IMR-90 (cell line): ENCODE results near the gene MERTK. TPM values are rescaled to one million over a fixed set of nuclear protein-coding genes. Genes with fewer than 3 reads are reported as not detected.

ENCODE experiments used
- ATAC-seq: fragments of 200-7000 bp; cut with Tn5 transposase; 2 replicates; pipeline ENCODE4 v1.9.1; 2020; ENCODE audit warnings: low read depth, mild to moderate bottlenecking, moderate library complexity
- BruUV-seq: library from RNA; stranded (reverse); fragments of 400-500 nt; replicated peaks from 2 replicates; lab custom pipeline; 2021; lab: Mats Ljungman, UMichigan
- CTCF ChIA-PET: fragments of 300-600 bp; formaldehyde crosslinking; extraction: SDS; loops from one replicate; lab custom pipeline; 2021; ENCODE audit warnings: antibody characterized with exemption; lab: Yijun Ruan, JAX
- POLR2A ChIA-PET: fragments of 300-600 bp; sonication (Branson Sonifier 250); formaldehyde crosslinking; loops from one replicate; lab custom pipeline; 2022; ENCODE audit warnings: antibody characterized with exemption; ENCODE audit not compliant: unreplicated experiment; lab: Charles Lee
- DNase-seq: peaks from one replicate; pipeline ENCODE4 v3.0.0; 2013
- H2AFZ ChIP-seq: replicated peaks from 2 replicates; pipeline ENCODE3; 2013; ENCODE audit warnings: low read length, mild to moderate bottlenecking; ENCODE audit not compliant: poor library complexity
- H2AK5ac ChIP-seq: 2 replicates; pipeline ENCODE4 v1.6.1; 2013; ENCODE audit warnings: low read depth, low read length, inconsistent platforms
- H2AK9ac ChIP-seq: replicated peaks from 2 replicates; pipeline ENCODE3; 2013; ENCODE audit warnings: mild to moderate bottlenecking, low read depth, low read length, moderate library complexity; ENCODE audit not compliant: poor library complexity
- H2BK120ac ChIP-seq: 2 replicates; pipeline ENCODE4 v1.6.1; 2013; ENCODE audit warnings: low read depth, low read length, inconsistent platforms
- H2BK15ac ChIP-seq: 3 replicates; pipeline ENCODE4 v1.6.1; 2013; ENCODE audit warnings: low read depth, low read length, inconsistent platforms
- H2BK20ac ChIP-seq: 2 replicates; pipeline ENCODE4 v1.6.1; 2013; ENCODE audit warnings: low read depth, mild to moderate bottlenecking, inconsistent platforms, low read length, moderate library complexity
- H2BK5ac ChIP-seq: 2 replicates; pipeline ENCODE4 v1.6.1; 2013; ENCODE audit warnings: mild to moderate bottlenecking, low read depth, low read length, inconsistent platforms; ENCODE audit not compliant: poor library complexity, severe bottlenecking
- H3K14ac ChIP-seq: replicated peaks from 2 replicates; pipeline ENCODE4 v1.6.1; 2013; ENCODE audit warnings: low read depth, low read length, inconsistent platforms
- H3K18ac ChIP-seq: 2 replicates; pipeline ENCODE4 v1.6.1; 2013; ENCODE audit warnings: low read depth, low read length, control low read depth
- H3K23ac ChIP-seq: 2 replicates; pipeline ENCODE4 v1.6.1; 2013; ENCODE audit warnings: low read depth, low read length, inconsistent platforms
- H3K27ac ChIP-seq: 2 replicates; pipeline ENCODE4 v1.5.1; 2013; ENCODE audit warnings: mild to moderate bottlenecking, control low read depth, low read length; ENCODE audit not compliant: insufficient read depth
- H3K27me3 ChIP-seq: 2 replicates; pipeline ENCODE4 v1.6.1; 2013; ENCODE audit warnings: low read length; ENCODE audit not compliant: control insufficient read depth, insufficient read depth
- H3K36me3 ChIP-seq: 2 replicates; pipeline ENCODE4 v1.6.1; 2013; ENCODE audit warnings: low read length, mixed read lengths; ENCODE audit not compliant: control insufficient read depth, insufficient read depth
- H3K4ac ChIP-seq: 2 replicates; pipeline ENCODE4 v1.6.1; 2013; ENCODE audit warnings: low read depth, low read length, inconsistent platforms
- H3K4me1 ChIP-seq: 2 replicates; pipeline ENCODE4 v1.6.1; 2013; ENCODE audit warnings: low read length, mixed read lengths; ENCODE audit not compliant: control insufficient read depth, insufficient read depth
- H3K4me2 ChIP-seq: 2 replicates; pipeline ENCODE4 v1.6.1; 2013; ENCODE audit warnings: low read depth, mild to moderate bottlenecking, control low read depth, low read length, moderate library complexity
- H3K4me3 ChIP-seq: 2 replicates; pipeline ENCODE4 v1.5.1; 2013; ENCODE audit warnings: low read depth, mild to moderate bottlenecking, control low read depth, low read length, moderate library complexity; ENCODE audit not compliant: insufficient read depth
- H3K56ac ChIP-seq: 2 replicates; pipeline ENCODE4 v1.6.1; 2013; ENCODE audit warnings: low read length, inconsistent platforms; ENCODE audit not compliant: insufficient read depth; ENCODE audit errors: extremely low read depth
- H3K79me1 ChIP-seq, 2 experiments: 2 replicates each; pipeline ENCODE4 v1.6.1; 2013; ENCODE audit warnings: low read length in 2 of 2, inconsistent platforms in 1 of 2, low read depth in 1 of 2
- H3K9ac ChIP-seq: 2 replicates; pipeline ENCODE4 v1.6.1; 2013; ENCODE audit warnings: low read depth, low read length, control low read depth
- H3K9me1 ChIP-seq: 2 replicates; pipeline ENCODE4 v1.6.1; 2013; ENCODE audit warnings: low read length, inconsistent platforms; ENCODE audit not compliant: insufficient read depth
- H3K9me3 ChIP-seq: 2 replicates; pipeline ENCODE4 v1.6.1; 2013; ENCODE audit warnings: low read length; ENCODE audit not compliant: control insufficient read depth, insufficient read depth
- H4K20me1 ChIP-seq: 2 replicates; pipeline ENCODE4 v1.6.1; 2013; ENCODE audit warnings: low read length, inconsistent platforms; ENCODE audit not compliant: insufficient read depth
- H4K5ac ChIP-seq: 2 replicates; pipeline ENCODE4 v1.6.1; 2013; ENCODE audit warnings: mild to moderate bottlenecking, low read depth, low read length, control low read depth
- H4K8ac ChIP-seq, 2 experiments: 2 replicates each; pipeline ENCODE4 v1.6.1; 2013; ENCODE audit warnings: low read depth in 2 of 2, low read length in 2 of 2, control low read depth in 1 of 2, inconsistent platforms in 1 of 2
- H4K91ac ChIP-seq: 2 replicates; pipeline ENCODE4 v1.6.1; 2013; ENCODE audit warnings: low read depth, low read length, inconsistent platforms; ENCODE audit not compliant: insufficient read depth
- BHLHE40 ChIP-seq: fragments of 150-350 bp; IDR thresholded peaks from 2 replicates; pipeline ENCODE4 v1.6.1; 2016; ENCODE audit warnings: mild to moderate bottlenecking, low read depth, low read length
- CEBPB ChIP-seq: IDR thresholded peaks from 2 replicates; pipeline ENCODE4 v1.6.1; 2012; ENCODE audit warnings: low read depth, low read length, improper control_type of control experiment
- CHD1 ChIP-seq: IDR thresholded peaks from 2 replicates; pipeline ENCODE4 v1.6.1; 2012; ENCODE audit warnings: low read depth, low read length, improper control_type of control experiment
- FOS ChIP-seq: fragments of 150-350 bp; IDR thresholded peaks from 2 replicates; pipeline ENCODE4 v1.6.1; 2016; ENCODE audit warnings: low read depth, low read length
- MAFK ChIP-seq: IDR thresholded peaks from 2 replicates; pipeline ENCODE4 v1.6.1; 2012; ENCODE audit warnings: low read depth, low read length, improper control_type of control experiment
- MAZ ChIP-seq: IDR thresholded peaks from 2 replicates; pipeline ENCODE4 v1.6.1; 2012; ENCODE audit warnings: low read depth, mild to moderate bottlenecking, low read length, improper control_type of control experiment, moderate library complexity, borderline replicate concordance
- MXI1 ChIP-seq: IDR thresholded peaks from 2 replicates; pipeline ENCODE4 v1.6.1; 2012; ENCODE audit warnings: low read depth, mild to moderate bottlenecking, low read length, moderate library complexity, borderline replicate concordance
- NFE2L2 ChIP-seq: fragments of 150-350 bp; IDR thresholded peaks from 2 replicates; pipeline ENCODE4 v1.6.1; 2016; ENCODE audit warnings: low read depth, mild to moderate bottlenecking, low read length
- POLR2A ChIP-seq: IDR thresholded peaks from 2 replicates; pipeline ENCODE4 v1.6.1; 2012; ENCODE audit warnings: mild to moderate bottlenecking, low read depth, low read length
- RAD21 ChIP-seq: IDR thresholded peaks from 2 replicates; pipeline ENCODE4 v1.6.1; 2012; ENCODE audit warnings: low read length, improper control_type of control experiment
- RCOR1 ChIP-seq: IDR thresholded peaks from 2 replicates; pipeline ENCODE4 v1.6.1; 2012; ENCODE audit warnings: mild to moderate bottlenecking, low read length, improper control_type of control experiment; ENCODE audit not compliant: insufficient replicate concordance
- RFX5 ChIP-seq: IDR thresholded peaks from 2 replicates; pipeline ENCODE4 v1.8.0; 2012; ENCODE audit warnings: low read depth, mild to moderate bottlenecking, low read length, moderate library complexity
- SMC3 ChIP-seq: fragments of 150-350 bp; IDR thresholded peaks from 2 replicates; pipeline ENCODE4 v1.6.1; 2016; ENCODE audit warnings: low read depth, mild to moderate bottlenecking, antibody characterized with exemption, low read length, moderate library complexity
- WGBS, 2 experiments: methylation state at CpG; one replicate each; pipeline versions ENCODE4 v1.1.5 to v1.1.7; 2013; ENCODE audit warnings: missing lambda C conversion rate in 2 of 2; ENCODE audit not compliant: insufficient read length in 1 of 2; ENCODE audit errors: extremely low coverage in 2 of 2; 5-methylcytosine and 5-hydroxymethylcytosine counted together
- dilution Hi-C: fragments of 300-500 bp; cut with HindIII; formaldehyde crosslinking; loops from one replicate; pipeline ENCODE4 v1.14.3; 2018; ENCODE audit warnings: low sequenced_read_pairs; ENCODE audit not compliant: unreplicated experiment
- in situ Hi-C: fragments of 300-500 bp; cut with MboI; formaldehyde crosslinking; loops from 3 replicates; pipeline ENCODE4 v1.14.3; 2019; ENCODE audit warnings: low sequenced_read_pairs, inconsistent platforms, mixed read lengths
- intact Hi-C: fragments of 100-400 bp; cut with micrococcal nuclease; formaldehyde crosslinking; loops from 2 replicates; pipeline ENCODE4 v1.10.0; 2022
- polyA plus RNA-seq, 3 experiments: library from polyadenylated mRNA; depleted of rRNA; stranded (reverse); fragments of >200 nt; gene quantifications; 2 replicates each; pipeline ENCODE4 v1.2.3, GENCODE V29; 2012; ENCODE audit warnings: low replicate concordance in 1 of 3
- total RNA-seq: library from RNA; depleted of rRNA; stranded (reverse); fragments of >200 nt; gene quantifications from 2 replicates; pipeline ENCODE4 v1.2.3, GENCODE V29; 2012
- TF ChIP-seq, protein P1 (sequence below): conservative IDR thresholded peaks from 2 replicates; pipeline ENCODE4 v1.5.1; 2012; ENCODE audit warnings: mild to moderate bottlenecking, low read depth, low read length, improper control_type of control experiment
- TF ChIP-seq, protein P2 (sequence below): fragments of 150-350 bp; IDR thresholded peaks from 2 replicates; pipeline ENCODE4 v1.6.1; 2017; ENCODE audit warnings: mild to moderate bottlenecking, antibody characterized with exemption, low read length, low read depth
- TF ChIP-seq, protein P3 (sequence below): fragments of 150-350 bp; IDR thresholded peaks from 2 replicates; pipeline ENCODE4 v1.6.1; 2016; ENCODE audit warnings: low read depth, mild to moderate bottlenecking, low read length, moderate library complexity, borderline replicate concordance

MERTK gene
- total and polyA plus RNA-seq, 2 of the 4 experiments (the other 2 are of a cell fraction) = 0.36 to 0.62 TPM

DNA sequence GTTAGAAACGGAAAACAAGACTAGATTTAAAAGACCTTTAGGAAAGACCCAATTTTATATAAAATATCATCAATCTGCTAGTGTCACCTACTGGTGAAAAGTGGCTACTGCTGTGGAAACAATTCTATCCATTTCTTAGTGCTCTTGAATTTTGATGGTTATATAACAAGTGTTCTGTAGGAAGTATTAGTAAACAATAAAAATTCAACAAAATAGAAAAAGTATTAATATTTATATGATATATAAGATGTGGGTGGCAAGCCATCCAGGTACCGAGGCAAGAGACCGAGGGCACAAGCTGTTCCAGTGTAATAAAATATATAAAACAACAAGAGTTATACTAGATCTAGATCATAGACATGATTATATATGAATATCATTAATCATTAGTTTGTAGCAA, 150.5 kb downstream of the MERTK start:
- H2BK20ac ChIP-seq = no peak overlapping the region
- no peak overlapping the region for H2AK5ac ChIP-seq
- H2BK5ac ChIP-seq = no peak overlapping the region
- dilution Hi-C loops = no loop called here
- no peak overlapping the region for H3K23ac ChIP-seq
- H3K4me2 ChIP-seq = no peak overlapping the region
- in situ Hi-C loops = loop anchor here (5.0 kb wide), 1 partner anchor 157 kb away; no protein-coding TSS in a partner anchor
- ChIA-PET POLR2A (no interaction called here), CTCF (interaction anchor here (0.6 kb wide), 1 partner anchor 142 kb away, joined by 3 read pairs; no protein-coding TSS in a partner anchor)
- H2AFZ ChIP-seq = no peak overlapping the region
- H3K9me3 ChIP-seq = peaks cover 14% of the 10 kb centered on the region
- H3K36me3 ChIP-seq = no peaks in the 10 kb centered on the region
- no peaks in the 10 kb centered on the region for H3K27me3 ChIP-seq
- H4K20me1 ChIP-seq = no peaks in the 10 kb centered on the region; the same call in 1 of the 2 replicates
- H2BK15ac ChIP-seq = no peak overlapping the region
- no peak overlapping the region for H3K18ac ChIP-seq
- no peak overlapping the region for H4K8ac ChIP-seq
- no peak overlapping the region for H3K4ac ChIP-seq
- DNase-seq (peak; percentile 74), ATAC-seq (peak; percentile 95)
- no peak overlapping the region for H3K27ac ChIP-seq
- H2AK9ac ChIP-seq = no peak overlapping the region
- H3K14ac ChIP-seq = no peak overlapping the region
- H4K91ac ChIP-seq = no peak overlapping the region
- H3K9me1 ChIP-seq = no peaks in the 10 kb centered on the region; the same call in 1 of the 2 replicates
- H3K4me3 ChIP-seq = no peak overlapping the region
- H3K4me1 ChIP-seq = no peaks in the 10 kb centered on the region
- peaks cover 0 to 8% of the 10 kb centered on the region in 2 experiments; a peak in 2 of 4 replicates for H3K79me1 ChIP-seq
- H3K56ac ChIP-seq = no peak overlapping the region
- no peak overlapping the region for H4K5ac ChIP-seq
- no CpG with 5 or more reads among the region's 3 CpGs for WGBS, 2 experiments
- TF ChIP-seq NFE2L2 = no peak
- no peak for TF ChIP-seq MAZ
- TF ChIP-seq, protein P1, sequence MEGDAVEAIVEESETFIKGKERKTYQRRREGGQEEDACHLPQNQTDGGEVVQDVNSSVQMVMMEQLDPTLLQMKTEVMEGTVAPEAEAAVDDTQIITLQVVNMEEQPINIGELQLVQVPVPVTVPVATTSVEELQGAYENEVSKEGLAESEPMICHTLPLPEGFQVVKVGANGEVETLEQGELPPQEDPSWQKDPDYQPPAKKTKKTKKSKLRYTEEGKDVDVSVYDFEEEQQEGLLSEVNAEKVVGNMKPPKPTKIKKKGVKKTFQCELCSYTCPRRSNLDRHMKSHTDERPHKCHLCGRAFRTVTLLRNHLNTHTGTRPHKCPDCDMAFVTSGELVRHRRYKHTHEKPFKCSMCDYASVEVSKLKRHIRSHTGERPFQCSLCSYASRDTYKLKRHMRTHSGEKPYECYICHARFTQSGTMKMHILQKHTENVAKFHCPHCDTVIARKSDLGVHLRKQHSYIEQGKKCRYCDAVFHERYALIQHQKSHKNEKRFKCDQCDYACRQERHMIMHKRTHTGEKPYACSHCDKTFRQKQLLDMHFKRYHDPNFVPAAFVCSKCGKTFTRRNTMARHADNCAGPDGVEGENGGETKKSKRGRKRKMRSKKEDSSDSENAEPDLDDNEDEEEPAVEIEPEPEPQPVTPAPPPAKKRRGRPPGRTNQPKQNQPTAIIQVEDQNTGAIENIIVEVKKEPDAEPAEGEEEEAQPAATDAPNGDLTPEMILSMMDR = peak; percentile 89
- TF ChIP-seq CEBPB = no peak
- TF ChIP-seq FOS = no peak
- no peak for TF ChIP-seq RCOR1
- peak; percentile 74 for TF ChIP-seq RAD21
- no peak for TF ChIP-seq MXI1
- TF ChIP-seq SMC3 = peak; percentile 77
- TF ChIP-seq MAFK = no peak
- TF ChIP-seq BHLHE40 = no peak
- TF ChIP-seq POLR2A = no peak
- no peak for TF ChIP-seq CHD1
- TF ChIP-seq, protein P2, sequence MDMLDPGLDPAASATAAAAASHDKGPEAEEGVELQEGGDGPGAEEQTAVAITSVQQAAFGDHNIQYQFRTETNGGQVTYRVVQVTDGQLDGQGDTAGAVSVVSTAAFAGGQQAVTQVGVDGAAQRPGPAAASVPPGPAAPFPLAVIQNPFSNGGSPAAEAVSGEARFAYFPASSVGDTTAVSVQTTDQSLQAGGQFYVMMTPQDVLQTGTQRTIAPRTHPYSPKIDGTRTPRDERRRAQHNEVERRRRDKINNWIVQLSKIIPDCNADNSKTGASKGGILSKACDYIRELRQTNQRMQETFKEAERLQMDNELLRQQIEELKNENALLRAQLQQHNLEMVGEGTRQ = no peak
- TF ChIP-seq, protein P3, sequence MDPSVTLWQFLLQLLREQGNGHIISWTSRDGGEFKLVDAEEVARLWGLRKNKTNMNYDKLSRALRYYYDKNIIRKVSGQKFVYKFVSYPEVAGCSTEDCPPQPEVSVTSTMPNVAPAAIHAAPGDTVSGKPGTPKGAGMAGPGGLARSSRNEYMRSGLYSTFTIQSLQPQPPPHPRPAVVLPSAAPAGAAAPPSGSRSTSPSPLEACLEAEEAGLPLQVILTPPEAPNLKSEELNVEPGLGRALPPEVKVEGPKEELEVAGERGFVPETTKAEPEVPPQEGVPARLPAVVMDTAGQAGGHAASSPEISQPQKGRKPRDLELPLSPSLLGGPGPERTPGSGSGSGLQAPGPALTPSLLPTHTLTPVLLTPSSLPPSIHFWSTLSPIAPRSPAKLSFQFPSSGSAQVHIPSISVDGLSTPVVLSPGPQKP = no peak
- no peak; the same call in 1 of the 2 replicates for TF ChIP-seq RFX5
- no TSS peak for BruUV-seq
- intact Hi-C loops = loop anchor here (1.0 kb wide), 1 partner anchor 162 kb away; no protein-coding TSS in a partner anchor
- H2BK120ac ChIP-seq = no peak overlapping the region
- H3K9ac ChIP-seq = no peak overlapping the region
